ENCODE results near the gene NDUFC1. TPM values are rescaled to one million over a fixed set of nuclear protein-coding genes. Genes with fewer than 3 reads are reported as not detected.

NDUFC1 gene
- total RNA-seq, 1 experiment from 2014 or later: 59.1 TPM

GRCh38 chr4:139266208-139266582 is 36.1 kb downstream of the NDUFC1 start:
- Histone ChIP-seq H2AFZ (ENCODE audit: low read length) (no peak overlapping the region), H4K20me1 (ENCODE audit: control insufficient read depth, insufficient read depth, insufficient read length) (no peaks in the 10 kb centered on the region), H2AK5ac (ENCODE audit: insufficient read length, low read length) (no peak overlapping the region), H2BK12ac (ENCODE audit: insufficient read length, low read depth, low read length) (no peak overlapping the region), H2BK15ac (ENCODE audit: low read depth, low read length) (no peak overlapping the region), H3K23me2 (ENCODE audit: insufficient read length, low read depth, low read length, poor library complexity, severe bottlenecking) (no peaks in the 10 kb centered on the region), H3T11ph (ENCODE audit: low read length) (no peak overlapping the region), H2BK5ac (ENCODE audit: insufficient read length, low read length) (no peak overlapping the region), H3K18ac (ENCODE audit: insufficient read length, low read depth, low read length) (no peak overlapping the region), H3K9ac (ENCODE audit: extremely low read depth, insufficient read length, low read length) (no peak overlapping the region), H3K56ac (ENCODE audit: insufficient read length, low read depth, low read length) (no peak overlapping the region), H3K9me3 (ENCODE audit: control insufficient read depth, low read depth, low read length) (no peaks in the 10 kb centered on the region), H3K23ac (ENCODE audit: insufficient read length, low read depth, low read length) (no peak overlapping the region), H3K4me1 (ENCODE audit: insufficient read depth, low read length) (no peaks in the 10 kb centered on the region; the same call in 1 of the 2 replicates), H3K79me1 (ENCODE audit: insufficient read depth, low read depth, low read length, poor library complexity, severe bottlenecking) (no peaks in the 10 kb centered on the region), H2BK120ac (ENCODE audit: low read depth, low read length, poor library complexity, severe bottlenecking) (no peak overlapping the region), H3K4me2 (ENCODE audit: insufficient read depth, insufficient read length, low read length) (no peak overlapping the region), H3K27me3 (ENCODE audit: insufficient read depth, low read length) (no peaks in the 10 kb centered on the region), H3K4ac (ENCODE audit: low read depth, low read length) (no peak overlapping the region), H3K79me2 (ENCODE audit: insufficient read depth, low read length) (no peaks in the 10 kb centered on the region), H4K91ac (ENCODE audit: insufficient read length, low read depth, low read length) (no peak overlapping the region), H4K8ac (replicated peaks; ENCODE audit: insufficient read length, low read depth, low read length) (no peak overlapping the region), H4K5ac (ENCODE audit: insufficient read length, low read depth, low read length) (no peak overlapping the region), H3K14ac (ENCODE audit: insufficient read depth, low read length) (no peak overlapping the region), H3K27ac (ENCODE audit: insufficient read length, low read depth, low read length) (no peak overlapping the region), H2BK20ac (ENCODE audit: low read depth, low read length, poor library complexity, severe bottlenecking) (no peak overlapping the region)
- no peak for DNase-seq
- no peak for TF ChIP-seq CTCF (conservative IDR thresholded peaks at IDR 0.05)
- H3K27ac Mint-ChIP-seq: peak overlapping the region in 1 of 3 experiments; percentile 40; a peak in 1 of 7 replicates
- no peaks in the 10 kb centered on the region for H3K36me3 Mint-ChIP-seq (ENCODE audit: insufficient read depth in 1 of 3, low read depth in 3 of 3)
- no CpG with 5 or more reads among the region's 1 CpG for WGBS (ENCODE audit: extremely low coverage, insufficient read length, low lambda C conversion rate)
- H3K4me1 Mint-ChIP-seq: peaks cover 19 to 23% of the 10 kb centered on the region in 2 experiments
- H3K9me3 Mint-ChIP-seq: no peaks in the 10 kb centered on the region
- H3K27me3 Mint-ChIP-seq (ENCODE audit: low read depth): no peaks in the 10 kb centered on the region
- H3K4me3 Mint-ChIP-seq: no peak overlapping the region

Measured in H9 (cell line).